ENCODE data around the gene CMTM3.
A peak's percentile ranks its signal among the peaks of the same experiment; 100 is the strongest.

CMTM3 gene, protein sequence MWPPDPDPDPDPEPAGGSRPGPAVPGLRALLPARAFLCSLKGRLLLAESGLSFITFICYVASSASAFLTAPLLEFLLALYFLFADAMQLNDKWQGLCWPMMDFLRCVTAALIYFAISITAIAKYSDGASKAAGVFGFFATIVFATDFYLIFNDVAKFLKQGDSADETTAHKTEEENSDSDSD

DNA sequence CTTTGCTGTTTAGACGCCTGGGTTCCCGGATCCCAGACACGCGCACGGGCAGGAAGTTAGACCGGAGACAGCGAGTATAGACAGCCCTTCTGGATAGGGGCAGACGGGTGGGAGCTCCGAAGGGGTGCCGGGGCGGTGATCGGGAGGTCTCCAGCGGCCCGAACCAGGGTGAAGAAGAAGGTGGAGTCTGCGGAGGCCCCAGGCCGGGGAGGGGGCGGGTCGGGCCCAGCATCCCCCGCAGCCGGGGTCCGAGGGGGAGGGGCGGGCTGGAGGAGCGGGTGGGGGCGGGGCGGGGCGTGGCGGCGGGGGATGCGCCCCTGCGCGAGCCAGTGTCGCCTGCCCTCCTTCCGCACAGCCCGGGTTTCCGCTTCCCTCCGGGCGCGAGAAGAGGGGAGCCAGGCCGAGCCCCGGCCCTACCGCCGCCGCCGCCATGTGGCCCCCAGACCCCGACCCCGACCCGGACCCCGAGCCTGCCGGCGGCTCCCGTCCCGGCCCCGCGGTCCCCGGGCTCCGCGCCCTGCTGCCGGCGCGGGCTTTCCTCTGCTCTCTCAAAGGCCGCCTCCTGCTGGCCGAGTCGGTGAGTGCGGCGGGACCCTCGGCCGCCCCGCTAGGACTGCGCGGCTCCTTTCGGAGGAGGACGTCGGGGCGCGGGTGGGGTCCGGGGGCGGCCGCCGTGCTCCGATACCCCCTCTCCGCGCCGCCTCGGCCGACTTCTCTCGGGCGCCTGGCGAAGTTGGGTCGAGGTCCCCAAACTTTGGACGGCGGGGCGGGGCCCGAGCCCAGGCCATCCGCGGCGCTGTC is at the start of gene CMTM3:
TSS of gene CMTM3 (plus strand) at position 329 of the 801 bp plus-strand sequence. CDS start at position 431, 102 bp downstream.
- H3K4me3 ChIP-seq (ENCODE audit: low read depth, low read length), result peak within 1 kb of the TSS; percentile 52

DNA sequence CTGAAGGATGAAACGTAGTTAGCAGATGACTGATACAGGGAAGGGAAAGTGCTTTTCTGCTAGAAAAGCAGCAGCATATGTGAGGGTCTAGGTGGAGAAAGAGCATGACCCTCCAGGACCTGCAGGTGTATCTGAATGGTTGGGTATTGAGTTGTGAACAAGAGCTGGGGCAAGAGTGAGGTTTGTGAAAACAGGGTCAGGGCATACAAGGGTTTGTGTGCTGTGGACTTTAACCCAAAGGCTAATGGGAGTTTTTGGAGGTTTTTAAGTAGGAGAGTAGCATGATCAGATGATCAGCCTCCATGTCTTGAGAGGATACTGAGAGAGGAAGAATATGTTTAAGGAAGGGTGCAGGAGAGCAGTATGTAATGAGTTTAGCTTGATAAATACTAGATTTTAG is 44.4 kb upstream of the CMTM3 start:
- DNase-seq (ENCODE audit: low read depth), result no peak
- H3K4me3 ChIP-seq (ENCODE audit: low read depth, low read length), result no peak overlapping the region
- TF ChIP-seq, protein P1, sequence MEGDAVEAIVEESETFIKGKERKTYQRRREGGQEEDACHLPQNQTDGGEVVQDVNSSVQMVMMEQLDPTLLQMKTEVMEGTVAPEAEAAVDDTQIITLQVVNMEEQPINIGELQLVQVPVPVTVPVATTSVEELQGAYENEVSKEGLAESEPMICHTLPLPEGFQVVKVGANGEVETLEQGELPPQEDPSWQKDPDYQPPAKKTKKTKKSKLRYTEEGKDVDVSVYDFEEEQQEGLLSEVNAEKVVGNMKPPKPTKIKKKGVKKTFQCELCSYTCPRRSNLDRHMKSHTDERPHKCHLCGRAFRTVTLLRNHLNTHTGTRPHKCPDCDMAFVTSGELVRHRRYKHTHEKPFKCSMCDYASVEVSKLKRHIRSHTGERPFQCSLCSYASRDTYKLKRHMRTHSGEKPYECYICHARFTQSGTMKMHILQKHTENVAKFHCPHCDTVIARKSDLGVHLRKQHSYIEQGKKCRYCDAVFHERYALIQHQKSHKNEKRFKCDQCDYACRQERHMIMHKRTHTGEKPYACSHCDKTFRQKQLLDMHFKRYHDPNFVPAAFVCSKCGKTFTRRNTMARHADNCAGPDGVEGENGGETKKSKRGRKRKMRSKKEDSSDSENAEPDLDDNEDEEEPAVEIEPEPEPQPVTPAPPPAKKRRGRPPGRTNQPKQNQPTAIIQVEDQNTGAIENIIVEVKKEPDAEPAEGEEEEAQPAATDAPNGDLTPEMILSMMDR (IDR thresholded peaks at IDR 0.05; ENCODE audit: insufficient read depth, low read depth, low read length, missing control alignments), result no peak

More for the DNA sequence above, at the start of gene CMTM3:
- TF ChIP-seq, protein P1 (IDR thresholded peaks at IDR 0.05; ENCODE audit: insufficient read depth, low read depth, low read length, missing control alignments), result peak; percentile 65
- peak; percentile 60 for DNase-seq (ENCODE audit: low read depth)

DNA sequence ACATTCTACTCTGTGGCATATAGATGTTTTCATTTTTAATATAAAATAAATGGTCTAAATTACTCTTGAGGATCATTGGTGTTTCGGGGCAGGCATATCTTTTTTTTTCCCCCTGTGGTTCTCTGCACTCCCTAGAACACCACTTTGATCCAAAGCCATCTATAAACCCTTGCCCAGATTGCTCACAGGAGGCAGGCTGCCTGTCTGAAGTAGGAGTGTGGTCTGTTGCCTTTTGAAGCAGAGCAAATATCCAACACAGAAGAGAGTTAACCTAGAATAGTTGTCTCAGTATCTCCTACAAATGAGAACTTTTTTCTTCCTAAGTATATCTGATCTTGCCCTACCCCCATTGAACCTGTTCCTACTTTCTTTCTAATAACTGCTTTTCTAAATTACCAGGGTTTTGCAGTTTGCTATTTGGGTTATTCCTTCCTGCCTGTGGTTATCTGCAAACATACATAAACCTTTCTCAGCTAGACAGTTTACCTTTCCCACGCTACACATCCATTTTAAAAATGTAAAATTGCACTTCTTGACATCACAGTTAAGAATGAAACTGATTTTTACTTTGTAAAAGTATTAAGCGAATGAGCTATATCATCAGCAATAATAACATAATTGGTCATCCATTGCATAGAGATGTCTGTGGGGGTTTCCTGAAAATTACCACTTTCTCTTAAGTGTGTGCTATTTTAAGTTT is 43.0 kb upstream of the CMTM3 start:
- no peak for DNase-seq (ENCODE audit: low read depth)
- TF ChIP-seq, protein P1 (IDR thresholded peaks at IDR 0.05; ENCODE audit: insufficient read depth, low read depth, low read length, missing control alignments), result no peak
- H3K4me3 ChIP-seq (ENCODE audit: low read depth, low read length), result no peak overlapping the region

DNA sequence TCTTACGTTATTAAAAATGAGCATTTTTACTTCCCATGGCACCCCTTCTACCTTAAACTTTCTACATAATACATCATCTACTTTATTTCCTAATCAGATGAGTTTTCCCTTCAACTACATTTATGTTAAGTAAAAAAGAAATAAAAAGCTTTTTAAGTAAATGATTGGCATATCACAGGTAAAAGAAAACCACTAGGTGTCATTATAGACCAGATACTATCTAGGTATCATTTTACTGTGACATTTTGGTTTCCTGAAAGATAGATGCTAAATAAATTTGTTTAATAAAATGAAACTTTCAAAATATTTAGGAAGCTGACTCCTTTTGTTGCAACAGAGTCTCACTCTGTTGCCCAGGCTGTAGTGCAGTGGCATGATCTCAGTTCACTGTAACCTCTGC is 42.1 kb upstream of the CMTM3 start:
- TF ChIP-seq, protein P1 (IDR thresholded peaks at IDR 0.05; ENCODE audit: insufficient read depth, low read depth, low read length, missing control alignments), result no peak
- no peak for DNase-seq (ENCODE audit: low read depth)
- no peak overlapping the region for H3K4me3 ChIP-seq (ENCODE audit: low read depth, low read length)

DNA sequence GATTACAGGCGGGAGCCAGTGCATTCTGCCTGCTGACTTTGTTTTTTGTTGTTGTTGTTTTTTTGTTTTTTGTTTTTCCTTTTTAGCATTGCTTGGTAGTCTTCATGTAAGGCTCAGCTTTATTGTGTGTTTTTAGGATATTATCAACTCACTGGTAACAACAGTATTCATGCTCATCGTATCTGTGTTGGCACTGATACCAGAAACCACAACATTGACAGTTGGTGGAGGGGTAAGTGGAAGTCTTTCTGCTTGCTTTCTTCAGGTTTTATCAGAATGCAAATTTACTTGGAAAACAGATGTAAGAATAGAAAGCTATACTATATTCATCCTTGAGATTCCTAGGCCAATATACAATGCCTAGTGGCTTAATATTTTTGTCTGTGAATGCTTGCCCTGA is 41.5 kb upstream of the CMTM3 start:
- TF ChIP-seq, protein P1 (IDR thresholded peaks at IDR 0.05; ENCODE audit: insufficient read depth, low read depth, low read length, missing control alignments), result no peak
- DNase-seq (ENCODE audit: low read depth), result no peak
- no peak overlapping the region for H3K4me3 ChIP-seq (ENCODE audit: low read depth, low read length)

DNA sequence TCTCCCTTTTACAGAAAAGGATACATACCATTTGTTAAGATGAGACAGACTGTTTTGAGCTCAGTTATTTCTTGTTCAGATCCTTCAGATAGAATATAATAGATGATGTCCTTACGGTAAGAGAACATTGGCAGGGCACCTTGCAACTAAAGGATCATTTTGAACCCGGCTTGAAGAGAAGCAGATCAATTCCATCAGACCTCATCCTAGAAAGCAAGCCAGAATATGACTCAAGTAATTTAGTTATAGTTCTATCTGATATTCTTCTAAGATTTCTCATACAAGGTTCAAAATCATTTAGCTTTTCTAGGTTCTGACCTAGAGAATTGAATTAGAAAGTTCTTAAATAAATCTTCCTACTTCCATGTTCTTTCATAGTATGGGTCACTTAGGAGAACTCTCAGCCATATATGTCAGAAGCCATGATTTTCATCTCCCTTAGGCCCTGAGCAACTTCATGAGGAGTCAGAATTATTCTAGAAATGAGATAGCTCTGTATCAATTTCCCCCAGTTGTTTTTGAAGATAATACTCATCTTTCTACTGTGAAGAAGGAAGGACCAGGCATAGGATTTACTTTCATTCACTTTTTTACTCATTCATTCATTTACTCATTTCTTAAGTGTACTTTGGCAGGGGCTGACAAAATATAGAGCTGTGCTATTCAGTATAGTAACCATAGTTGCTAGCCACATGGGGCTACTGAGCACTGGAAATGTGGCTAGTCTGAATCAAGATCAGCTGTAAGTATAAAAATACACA is 40.8 kb upstream of the CMTM3 start:
- TF ChIP-seq, protein P1 (IDR thresholded peaks at IDR 0.05; ENCODE audit: insufficient read depth, low read depth, low read length, missing control alignments), result no peak
- H3K4me3 ChIP-seq (ENCODE audit: low read depth, low read length), result no peak overlapping the region
- DNase-seq (ENCODE audit: low read depth), result no peak
